Spleen (tissue), 11 donors: ENCODE results near the gene SSTR3. TPM values are rescaled to one million over a fixed set of nuclear protein-coding genes. Genes with fewer than 3 reads are reported as not detected.

ENCODE experiments used
- DNase-seq: peaks from one replicate; pipeline ENCODE4 v3.0.0-alpha.2; 2020
- H3K27ac ChIP-seq, 8 donors: fragments of 200-600 bp; sonication (generic) in 7 of 8; 1 replicate in 4 of 8; 2 replicates in 4 of 8; pipeline versions ENCODE4 v1.5.0 to v1.8.0; 2016 to 2021; ENCODE audit warnings: inconsistent platforms in 4 of 8, mild to moderate bottlenecking in 4 of 8, moderate library complexity in 1 of 8
- H3K27me3 ChIP-seq, 7 donors: fragments of 200-600 bp; sonication (generic) in 6 of 7; replicated peaks in 1 of 7; 1 replicate in 4 of 7; 2 replicates in 3 of 7; pipeline versions ENCODE4 v1.5.0 to v1.8.0; 2016 to 2021; ENCODE audit warnings: inconsistent platforms in 3 of 7, mild to moderate bottlenecking in 1 of 7
- H3K36me3 ChIP-seq, 6 donors: fragments of 200-600 bp; sonication (generic) in 5 of 6; 1 replicate in 4 of 6; 2 replicates in 2 of 6; pipeline versions ENCODE4 v1.5.0 to v1.8.0; 2016 to 2021; ENCODE audit warnings: inconsistent platforms in 2 of 6
- H3K4me1 ChIP-seq, 6 donors: fragments of 200-600 bp; sonication (generic) in 5 of 6; 1 replicate in 3 of 6; 2 replicates in 3 of 6; pipeline versions ENCODE4 v1.5.0 to v1.8.0; 2016 to 2021; ENCODE audit warnings: inconsistent platforms in 3 of 6
- H3K4me3 ChIP-seq, 8 donors: fragments of 200-600 bp; sonication (generic) in 7 of 8; 1 replicate in 4 of 8; 2 replicates in 4 of 8; pipeline versions ENCODE4 v1.5.0 to v1.8.0; 2016 to 2021; ENCODE audit warnings: inconsistent platforms in 4 of 8, mild to moderate bottlenecking in 4 of 8, moderate library complexity in 2 of 8
- H3K9me3 ChIP-seq, 8 donors: fragments of 200-600 bp; sonication (generic) in 7 of 8; 1 replicate in 4 of 8; 2 replicates in 4 of 8; pipeline versions ENCODE4 v1.5.0 to v1.8.0; 2016 to 2021; ENCODE audit warnings: inconsistent platforms in 4 of 8
- POLR2A ChIP-seq, 3 donors: fragments of 450-650 bp; IDR thresholded peaks; one replicate each; pipeline ENCODE4 v1.5.1; 2017; ENCODE audit warnings: antibody characterized with exemption in 3 of 3, mild to moderate bottlenecking in 1 of 3
- POLR2AphosphoS5 ChIP-seq, 3 donors: sonication (generic); formaldehyde crosslinking; IDR thresholded peaks; one replicate each; pipeline ENCODE4 v1.5.1; 2017; ENCODE audit warnings: antibody characterized with exemption in 3 of 3
- WGBS, 5 donors: extraction: QIAGEN DNeasy Blood & Tissue Kit in 3 of 5; methylation state at CpG; one replicate each; pipeline versions ENCODE4 v1.1.5 to v1.1.7; 2013 to 2018; 5-methylcytosine and 5-hydroxymethylcytosine counted together
- intact Hi-C: fragments of 100-400 bp; cut with DNase I; formaldehyde crosslinking; loops from one replicate; pipeline ENCODE4 v1.15.0; 2023; ENCODE audit warnings: low total_unique reads
- polyA plus RNA-seq, 3 donors: library from polyadenylated mRNA; stranded (reverse); fragments of 200-250 nt; gene quantifications; one replicate each; pipeline ENCODE4 v1.2.1, GENCODE V29; 2013
- total RNA-seq, 7 donors: library from RNA; depleted of rRNA in 3 of 7; stranded (reverse); fragments of >200 nt in 3 of 7; fragmentation: NEBNext Ultra II Directional in 4 of 7; extraction: Animal tissue kit (Norgen Biotek cat#: 25700) in 4 of 7; gene quantifications; one replicate each; pipeline versions ENCODE4 v1.1.0 to v1.2.1, GENCODE V29; 2016 to 2021
- TF ChIP-seq, protein P1 (sequence below), 11 experiments: fragments of 200-600 bp in 7 of 11; fragments of 450-650 bp in 4 of 11; sonication (generic) in 4 of 11; IDR thresholded peaks in 8 of 11; conservative IDR thresholded peaks in 3 of 11; 1 replicate in 7 of 11; 2 replicates in 4 of 11; pipeline versions ENCODE4 v1.4.0 to v1.8.0; 2016 to 2021; ENCODE audit warnings: antibody characterized with exemption in 11 of 11, inconsistent platforms in 4 of 11, mild to moderate bottlenecking in 1 of 11
- donor health status: healthy with polysubstance abuse.
- donor health status: DM: no; HTN: no; CAD: no; lungs with moderate emphysema.
- donor health status: DM: no; HTN: no; CAD: no.
- donor health status: Bipolar disorder and iron deficiency.
- donor health status: healthy.
- donor health status: DM: no; HTN: no; CAD: no.
- donor health status: DM: yes; HTN: yes; CAD: no.

The SSTR3 gene
- total and polyA plus RNA-seq, 10 donors = 0.56 to 2.0 (median 1.1) TPM

- peak; percentile 97 for DNase-seq
- H3K27ac ChIP-seq = peak overlapping the region; percentile 81 to 99 (median 94)
- peaks cover 0 to 47% (median 31%) of the 10 kb centered on the region in 6 donors for H3K36me3 ChIP-seq
- peak overlapping the region; percentile 70 to 98 (median 86) for H3K4me3 ChIP-seq
- H3K9me3 ChIP-seq = no peaks in the 10 kb centered on the region
- TF ChIP-seq POLR2A (IDR thresholded peaks at IDR 0.05) = peak in 2 of 3 donors; percentile 10 to 37
- TF ChIP-seq POLR2AphosphoS5 (IDR thresholded peaks at IDR 0.05) = peak; percentile 89 to 91 (median 91)
- TF ChIP-seq, protein P1, sequence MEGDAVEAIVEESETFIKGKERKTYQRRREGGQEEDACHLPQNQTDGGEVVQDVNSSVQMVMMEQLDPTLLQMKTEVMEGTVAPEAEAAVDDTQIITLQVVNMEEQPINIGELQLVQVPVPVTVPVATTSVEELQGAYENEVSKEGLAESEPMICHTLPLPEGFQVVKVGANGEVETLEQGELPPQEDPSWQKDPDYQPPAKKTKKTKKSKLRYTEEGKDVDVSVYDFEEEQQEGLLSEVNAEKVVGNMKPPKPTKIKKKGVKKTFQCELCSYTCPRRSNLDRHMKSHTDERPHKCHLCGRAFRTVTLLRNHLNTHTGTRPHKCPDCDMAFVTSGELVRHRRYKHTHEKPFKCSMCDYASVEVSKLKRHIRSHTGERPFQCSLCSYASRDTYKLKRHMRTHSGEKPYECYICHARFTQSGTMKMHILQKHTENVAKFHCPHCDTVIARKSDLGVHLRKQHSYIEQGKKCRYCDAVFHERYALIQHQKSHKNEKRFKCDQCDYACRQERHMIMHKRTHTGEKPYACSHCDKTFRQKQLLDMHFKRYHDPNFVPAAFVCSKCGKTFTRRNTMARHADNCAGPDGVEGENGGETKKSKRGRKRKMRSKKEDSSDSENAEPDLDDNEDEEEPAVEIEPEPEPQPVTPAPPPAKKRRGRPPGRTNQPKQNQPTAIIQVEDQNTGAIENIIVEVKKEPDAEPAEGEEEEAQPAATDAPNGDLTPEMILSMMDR (IDR thresholded peaks at IDR 0.05 in 8 of 11, conservative IDR thresholded peaks at IDR 0.05 in 3 of 11) = peak in 3 of 11 experiments; percentile 15 to 24 (median 18)
- peaks cover 0 to 43% (median 0%) of the 10 kb centered on the region in 7 donors for H3K27me3 ChIP-seq
- H3K4me1 ChIP-seq = peaks cover 57 to 94% (median 81%) of the 10 kb centered on the region in 6 donors
- 8 to 18% (median 14%) methylated on average over 10 to 16 of the region's 16 CpGs for WGBS, 5 donors
- intact Hi-C loops = no loop called here
Measured at GRCh38 chr22:37242395-37242918, 30.2 kb upstream of the SSTR3 start.

DNA sequence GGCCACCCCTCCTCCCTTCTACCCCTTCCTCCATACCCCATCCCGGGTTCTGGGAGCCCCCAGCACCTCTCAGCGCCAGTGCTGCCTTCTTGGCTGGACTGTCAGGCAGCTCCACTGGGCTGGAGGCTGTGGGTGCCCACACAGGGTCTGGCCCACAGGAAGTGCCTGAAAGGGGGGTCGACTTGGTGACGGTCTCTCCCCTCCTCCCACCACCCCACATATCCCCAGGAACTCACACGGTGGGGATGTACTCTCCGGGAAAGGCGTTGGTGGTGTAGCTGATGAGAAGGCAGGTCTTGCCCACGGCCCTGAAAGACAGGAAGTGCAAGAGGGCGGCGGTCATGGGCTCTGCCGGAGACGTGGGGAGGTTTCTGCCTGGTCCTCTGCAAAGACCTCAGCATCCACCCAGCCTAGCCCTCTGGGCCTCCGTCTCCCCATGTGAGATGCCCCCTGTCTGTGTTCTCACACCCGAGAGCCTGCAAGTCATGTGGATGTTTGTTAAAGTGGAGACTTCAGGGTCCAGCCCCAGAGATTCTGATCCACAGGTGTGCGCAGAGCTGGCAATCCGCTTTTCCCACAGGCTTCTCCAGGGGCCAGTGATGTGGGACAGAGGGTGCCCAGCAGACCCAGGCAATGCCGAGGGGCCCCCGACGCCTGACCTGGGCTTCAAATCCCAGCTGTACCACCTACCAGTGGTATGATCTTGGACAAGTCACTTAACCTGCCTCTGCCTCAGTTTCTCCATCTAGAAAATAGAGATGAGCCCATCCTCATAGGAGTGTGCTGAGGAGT, 29.3 kb upstream of the SSTR3 start:
- 24 to 33% (median 32%) methylated on average over 12 to 19 of the region's 19 CpGs for WGBS, 5 donors
- Histone ChIP-seq H3K36me3 (peaks cover 0 to 56% (median 36%) of the 10 kb centered on the region in 6 donors), H3K9me3 (no peaks in the 10 kb centered on the region), H3K4me3 (peak overlapping the region; percentile 34 to 98 (median 84)), H3K27ac (peak overlapping the region; percentile 40 to 99 (median 94)), H3K4me1 (peaks cover 63 to 100% (median 90%) of the 10 kb centered on the region in 6 donors), H3K27me3 (peaks cover 0 to 43% (median 0%) of the 10 kb centered on the region in 7 donors)
- DNase-seq = peak; percentile 92
- TF ChIP-seq POLR2AphosphoS5 (IDR thresholded peaks at IDR 0.05) (peak; percentile 55 to 71 (median 60)), POLR2A (IDR thresholded peaks at IDR 0.05) (no peak)
- TF ChIP-seq, protein P1 (IDR thresholded peaks at IDR 0.05 in 8 of 11, conservative IDR thresholded peaks at IDR 0.05 in 3 of 11) = no peak
- intact Hi-C loops = no loop called here

DNA sequence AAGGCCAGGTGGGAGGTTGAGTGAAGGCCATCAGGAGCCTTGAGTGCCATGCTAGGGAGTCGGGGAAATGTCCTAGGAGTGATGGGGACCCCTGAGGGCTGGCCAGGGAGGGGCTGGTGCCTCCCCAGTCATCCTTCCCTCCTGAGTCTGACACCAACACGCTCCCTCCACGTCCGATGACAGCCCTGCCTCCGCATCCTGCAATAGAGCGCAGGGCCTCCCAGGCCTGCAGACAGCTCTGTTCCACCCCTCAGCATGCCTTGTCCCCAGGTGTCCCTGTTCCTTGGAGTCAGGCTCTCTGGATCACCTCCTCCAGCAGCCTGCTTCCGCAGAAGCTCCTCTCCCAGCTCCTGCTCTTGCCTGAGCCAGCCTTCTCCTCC, 28.7 kb upstream of the SSTR3 start:
- peak; percentile 80 for DNase-seq
- H3K9me3 ChIP-seq = no peaks in the 10 kb centered on the region
- peaks cover 69 to 100% (median 94%) of the 10 kb centered on the region in 6 donors for H3K4me1 ChIP-seq
- intact Hi-C loops = no loop called here
- H3K27ac ChIP-seq = peak overlapping the region; percentile 40 to 99 (median 94)
- TF ChIP-seq POLR2AphosphoS5 (IDR thresholded peaks at IDR 0.05) = no peak
- TF ChIP-seq POLR2A (IDR thresholded peaks at IDR 0.05) = no peak
- TF ChIP-seq, protein P1 (IDR thresholded peaks at IDR 0.05 in 8 of 11, conservative IDR thresholded peaks at IDR 0.05 in 3 of 11) = no peak
- H3K4me3 ChIP-seq = peak overlapping the region in 7 of 8 donors; percentile 39 to 98 (median 85)
- H3K27me3 ChIP-seq = peaks cover 0 to 43% (median 0%) of the 10 kb centered on the region in 7 donors
- H3K36me3 ChIP-seq = peaks cover 0 to 62% (median 38%) of the 10 kb centered on the region in 6 donors
- WGBS, 5 donors = 72 to 82% (median 74%) methylated on average over 7 of the region's 7 CpGs
